Measurements from ENCODE around the gene RGS11. TPM values are rescaled to one million over a fixed set of nuclear protein-coding genes. Genes with fewer than 3 reads are reported as not detected.

The RGS11 gene
- total and polyA plus RNA-seq, 2 of the 4 experiments (the other 2 are of a cell fraction): under 0.01 to 0.48 TPM

DNA sequence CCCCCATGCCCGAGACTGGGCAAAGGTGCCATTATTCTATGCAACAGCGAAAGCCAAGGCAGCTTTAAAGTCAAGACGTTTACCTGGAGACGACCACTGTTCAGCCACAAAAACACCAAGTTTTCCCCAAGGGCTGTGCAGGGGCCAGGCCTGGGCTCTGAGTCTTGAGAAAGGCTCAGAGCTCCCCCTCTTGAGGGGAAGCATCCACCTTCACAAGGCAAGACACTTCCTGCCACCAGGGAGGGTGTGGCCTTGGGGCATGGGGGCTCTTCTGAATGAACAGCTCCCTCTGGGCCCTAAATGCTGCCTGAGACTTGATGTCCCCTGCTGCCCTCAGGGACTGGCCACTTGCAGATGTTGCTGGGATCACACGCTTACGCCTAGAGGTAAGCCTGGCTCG is 33.7 kb upstream of the RGS11 start:
- H4K91ac ChIP-seq (ENCODE audit: insufficient read depth, low read depth, low read length): no peak overlapping the region
- H3K14ac ChIP-seq (replicated peaks; ENCODE audit: low read depth, low read length): no peak overlapping the region
- H4K8ac ChIP-seq (ENCODE audit: low read depth in 2 of 2, low read length in 2 of 2): no peak overlapping the region
- no peak overlapping the region for H3K56ac ChIP-seq (ENCODE audit: extremely low read depth, insufficient read depth, low read length)
- H3K9ac ChIP-seq (ENCODE audit: low read depth, low read length): no peak overlapping the region
- POLR2A ChIA-PET (ENCODE audit: unreplicated experiment): no interaction called here
- H3K27me3 ChIP-seq (ENCODE audit: control insufficient read depth, insufficient read depth, low read length): no peaks in the 10 kb centered on the region
- H3K4me1 ChIP-seq (ENCODE audit: control insufficient read depth, insufficient read depth, low read length): no peaks in the 10 kb centered on the region
- dilution Hi-C loops (cut with HindIII; ENCODE audit: low sequenced_read_pairs, unreplicated experiment): no loop called here
- no peak overlapping the region for H2AK5ac ChIP-seq (ENCODE audit: low read depth, low read length)
- WGBS, 2 experiments (ENCODE audit: extremely low coverage in 2 of 2, insufficient read length in 1 of 2): 94% methylated on average over 2 of the region's 7 CpGs; no CpG with 5 or more reads in 1 of the 2 experiments
- H3K79me1 ChIP-seq (ENCODE audit: low read depth in 1 of 2, low read length in 2 of 2): peaks cover 12 to 30% of the 10 kb centered on the region in 2 experiments
- H4K5ac ChIP-seq (ENCODE audit: low read depth, low read length): no peak overlapping the region
- peaks cover 8% of the 10 kb centered on the region; the same call in 1 of the 2 replicates for H4K20me1 ChIP-seq (ENCODE audit: insufficient read depth, low read length)
- CTCF ChIA-PET: no interaction called here
- no peak overlapping the region for H2BK20ac ChIP-seq (ENCODE audit: low read depth, low read length)
- TF ChIP-seq RCOR1 (IDR thresholded peaks at IDR 0.05; ENCODE audit: insufficient replicate concordance, low read length): no peak
- TF ChIP-seq MAZ (IDR thresholded peaks at IDR 0.05; ENCODE audit: borderline replicate concordance, low read depth, low read length): no peak
- no peak for TF ChIP-seq RFX5 (IDR thresholded peaks at IDR 0.05; ENCODE audit: low read depth, low read length)
- no peak for TF ChIP-seq CEBPB (IDR thresholded peaks at IDR 0.05; ENCODE audit: low read depth, low read length)
- no peak for TF ChIP-seq MAFK (IDR thresholded peaks at IDR 0.05; ENCODE audit: low read depth, low read length)
- no peak for TF ChIP-seq RAD21 (IDR thresholded peaks at IDR 0.05; ENCODE audit: low read length)
- no peak for TF ChIP-seq SMC3 (IDR thresholded peaks at IDR 0.05; ENCODE audit: low read depth, low read length)
- TF ChIP-seq MXI1 (IDR thresholded peaks at IDR 0.05; ENCODE audit: borderline replicate concordance, low read depth, low read length): no peak
- no peak for TF ChIP-seq NFE2L2 (IDR thresholded peaks at IDR 0.05; ENCODE audit: low read depth, low read length)
- no peak for TF ChIP-seq BHLHE40 (IDR thresholded peaks at IDR 0.05; ENCODE audit: low read depth, low read length)
- TF ChIP-seq FOS (IDR thresholded peaks at IDR 0.05; ENCODE audit: low read depth, low read length): no peak
- TF ChIP-seq, protein P1, sequence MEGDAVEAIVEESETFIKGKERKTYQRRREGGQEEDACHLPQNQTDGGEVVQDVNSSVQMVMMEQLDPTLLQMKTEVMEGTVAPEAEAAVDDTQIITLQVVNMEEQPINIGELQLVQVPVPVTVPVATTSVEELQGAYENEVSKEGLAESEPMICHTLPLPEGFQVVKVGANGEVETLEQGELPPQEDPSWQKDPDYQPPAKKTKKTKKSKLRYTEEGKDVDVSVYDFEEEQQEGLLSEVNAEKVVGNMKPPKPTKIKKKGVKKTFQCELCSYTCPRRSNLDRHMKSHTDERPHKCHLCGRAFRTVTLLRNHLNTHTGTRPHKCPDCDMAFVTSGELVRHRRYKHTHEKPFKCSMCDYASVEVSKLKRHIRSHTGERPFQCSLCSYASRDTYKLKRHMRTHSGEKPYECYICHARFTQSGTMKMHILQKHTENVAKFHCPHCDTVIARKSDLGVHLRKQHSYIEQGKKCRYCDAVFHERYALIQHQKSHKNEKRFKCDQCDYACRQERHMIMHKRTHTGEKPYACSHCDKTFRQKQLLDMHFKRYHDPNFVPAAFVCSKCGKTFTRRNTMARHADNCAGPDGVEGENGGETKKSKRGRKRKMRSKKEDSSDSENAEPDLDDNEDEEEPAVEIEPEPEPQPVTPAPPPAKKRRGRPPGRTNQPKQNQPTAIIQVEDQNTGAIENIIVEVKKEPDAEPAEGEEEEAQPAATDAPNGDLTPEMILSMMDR (conservative IDR thresholded peaks at IDR 0.05; ENCODE audit: low read depth, low read length): no peak
- TF ChIP-seq, protein P2, sequence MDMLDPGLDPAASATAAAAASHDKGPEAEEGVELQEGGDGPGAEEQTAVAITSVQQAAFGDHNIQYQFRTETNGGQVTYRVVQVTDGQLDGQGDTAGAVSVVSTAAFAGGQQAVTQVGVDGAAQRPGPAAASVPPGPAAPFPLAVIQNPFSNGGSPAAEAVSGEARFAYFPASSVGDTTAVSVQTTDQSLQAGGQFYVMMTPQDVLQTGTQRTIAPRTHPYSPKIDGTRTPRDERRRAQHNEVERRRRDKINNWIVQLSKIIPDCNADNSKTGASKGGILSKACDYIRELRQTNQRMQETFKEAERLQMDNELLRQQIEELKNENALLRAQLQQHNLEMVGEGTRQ (IDR thresholded peaks at IDR 0.05; ENCODE audit: low read depth, low read length): no peak
- TF ChIP-seq, protein P3, sequence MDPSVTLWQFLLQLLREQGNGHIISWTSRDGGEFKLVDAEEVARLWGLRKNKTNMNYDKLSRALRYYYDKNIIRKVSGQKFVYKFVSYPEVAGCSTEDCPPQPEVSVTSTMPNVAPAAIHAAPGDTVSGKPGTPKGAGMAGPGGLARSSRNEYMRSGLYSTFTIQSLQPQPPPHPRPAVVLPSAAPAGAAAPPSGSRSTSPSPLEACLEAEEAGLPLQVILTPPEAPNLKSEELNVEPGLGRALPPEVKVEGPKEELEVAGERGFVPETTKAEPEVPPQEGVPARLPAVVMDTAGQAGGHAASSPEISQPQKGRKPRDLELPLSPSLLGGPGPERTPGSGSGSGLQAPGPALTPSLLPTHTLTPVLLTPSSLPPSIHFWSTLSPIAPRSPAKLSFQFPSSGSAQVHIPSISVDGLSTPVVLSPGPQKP (IDR thresholded peaks at IDR 0.05; ENCODE audit: borderline replicate concordance, low read depth, low read length): no peak
- TF ChIP-seq POLR2A (IDR thresholded peaks at IDR 0.05; ENCODE audit: low read depth, low read length): no peak
- TF ChIP-seq CHD1 (IDR thresholded peaks at IDR 0.05; ENCODE audit: low read depth, low read length): no peak
- intact Hi-C loops (cut with micrococcal nuclease): no loop called here
- BruUV-seq (replicated peaks): no TSS peak
- no peak overlapping the region for H2AFZ ChIP-seq (replicated peaks; ENCODE audit: low read length, poor library complexity)
- ATAC-seq (ENCODE audit: low read depth): no peak
- H3K4me3 ChIP-seq (ENCODE audit: insufficient read depth, low read depth, low read length): no peak overlapping the region
- DNase-seq: no peak
- no peak overlapping the region for H3K18ac ChIP-seq (ENCODE audit: low read depth, low read length)
- no peaks in the 10 kb centered on the region for H3K9me3 ChIP-seq (ENCODE audit: control insufficient read depth, insufficient read depth, low read length)
- no peak overlapping the region for H2BK5ac ChIP-seq (ENCODE audit: low read depth, low read length, poor library complexity, severe bottlenecking)
- H2BK15ac ChIP-seq (ENCODE audit: low read depth, low read length): no peak overlapping the region
- H3K36me3 ChIP-seq (ENCODE audit: control insufficient read depth, insufficient read depth, low read length): peaks cover 49% of the 10 kb centered on the region
- no peak overlapping the region for H2AK9ac ChIP-seq (replicated peaks; ENCODE audit: low read depth, low read length, poor library complexity)
- no peak overlapping the region for H3K4me2 ChIP-seq (ENCODE audit: low read depth, low read length)
- in situ Hi-C loops (cut with MboI; ENCODE audit: low sequenced_read_pairs): no loop called here
- no peak overlapping the region for H3K4ac ChIP-seq (ENCODE audit: low read depth, low read length)
- no peak overlapping the region for H3K27ac ChIP-seq (ENCODE audit: insufficient read depth, low read length)
- H2BK120ac ChIP-seq (ENCODE audit: low read depth, low read length): no peak overlapping the region
- H3K9me1 ChIP-seq (ENCODE audit: insufficient read depth, low read length): no peaks in the 10 kb centered on the region
- H3K23ac ChIP-seq (ENCODE audit: low read depth, low read length): no peak overlapping the region
